Coronary artery (tissue), 2 donors: Measurements from ENCODE around the gene KLK1.

Experiments
- DNase-seq: peaks from one replicate; pipeline ENCODE4 v3.0.0-alpha.2; 2017; ENCODE audit warnings: low spot score
- H3K27ac ChIP-seq, 2 donors: fragments of 200-600 bp; sonication (generic); one replicate each; pipeline ENCODE4 v1.5.1; 2016 to 2019
- H3K4me3 ChIP-seq: fragments of 200-600 bp; sonication (generic); 2 replicates; pipeline ENCODE4 v1.5.1; 2016; ENCODE audit warnings: mild to moderate bottlenecking, moderate library complexity
- CTCF ChIP-seq: fragments of 200-600 bp; sonication (generic); IDR thresholded peaks from one replicate; pipeline ENCODE4 v1.5.1; 2019; ENCODE audit warnings: antibody characterized with exemption

KLK1 gene

GRCh38 chr19:50823389-50824042 is at the start of gene KLK1:
Gene KLK1 (minus strand): TSS chr19:50823787. CDS start chr19:50823748, 39 bp downstream.
- no peak within 1 kb of the TSS for H3K27ac ChIP-seq
- H3K4me3 ChIP-seq, result no peak within 1 kb of the TSS
- no peak for TF ChIP-seq CTCF
- DNase-seq, result no peak

- Histone ChIP-seq H3K27ac (no peak within 1 kb of the TSS), H3K4me3 (no peak within 1 kb of the TSS)
- TF ChIP-seq CTCF, result no peak
- DNase-seq, result no peak
Observed at GRCh38 chr19:50873056-50873455, 49.5 kb upstream of the KLK1 start, which contains the start of gene KLK2. Gene KLK2 (plus strand): TSS chr19:50873439. CDS start chr19:50873474, 35 bp downstream.

GRCh38 chr19:50870417-50871089 is 47.0 kb upstream of the KLK1 start:
- TF ChIP-seq CTCF, result no peak
- Histone ChIP-seq H3K27ac (no peak overlapping the region), H3K4me3 (no peak overlapping the region)
- no peak for DNase-seq

- TF ChIP-seq CTCF, result no peak
- no peak overlapping the region for H3K4me3 ChIP-seq
- DNase-seq, result no peak
- H3K27ac ChIP-seq, result no peak overlapping the region
Observed at GRCh38 chr19:50869479-50869878, 45.9 kb upstream of the KLK1 start.

GRCh38 chr19:50861496-50862286 is 38.1 kb upstream of the KLK1 start:
- Histone ChIP-seq H3K27ac (no peak overlapping the region), H3K4me3 (no peak overlapping the region)
- TF ChIP-seq CTCF, result no peak
- no peak for DNase-seq

- H3K27ac ChIP-seq, result no peak overlapping the region
- no peak overlapping the region for H3K4me3 ChIP-seq
- DNase-seq, result no peak
- no peak for TF ChIP-seq CTCF
Observed at GRCh38 chr19:50861010-50861409, 37.4 kb upstream of the KLK1 start.
